ENCODE results near the gene SLC36A1.

The SLC36A1 gene

DNA sequence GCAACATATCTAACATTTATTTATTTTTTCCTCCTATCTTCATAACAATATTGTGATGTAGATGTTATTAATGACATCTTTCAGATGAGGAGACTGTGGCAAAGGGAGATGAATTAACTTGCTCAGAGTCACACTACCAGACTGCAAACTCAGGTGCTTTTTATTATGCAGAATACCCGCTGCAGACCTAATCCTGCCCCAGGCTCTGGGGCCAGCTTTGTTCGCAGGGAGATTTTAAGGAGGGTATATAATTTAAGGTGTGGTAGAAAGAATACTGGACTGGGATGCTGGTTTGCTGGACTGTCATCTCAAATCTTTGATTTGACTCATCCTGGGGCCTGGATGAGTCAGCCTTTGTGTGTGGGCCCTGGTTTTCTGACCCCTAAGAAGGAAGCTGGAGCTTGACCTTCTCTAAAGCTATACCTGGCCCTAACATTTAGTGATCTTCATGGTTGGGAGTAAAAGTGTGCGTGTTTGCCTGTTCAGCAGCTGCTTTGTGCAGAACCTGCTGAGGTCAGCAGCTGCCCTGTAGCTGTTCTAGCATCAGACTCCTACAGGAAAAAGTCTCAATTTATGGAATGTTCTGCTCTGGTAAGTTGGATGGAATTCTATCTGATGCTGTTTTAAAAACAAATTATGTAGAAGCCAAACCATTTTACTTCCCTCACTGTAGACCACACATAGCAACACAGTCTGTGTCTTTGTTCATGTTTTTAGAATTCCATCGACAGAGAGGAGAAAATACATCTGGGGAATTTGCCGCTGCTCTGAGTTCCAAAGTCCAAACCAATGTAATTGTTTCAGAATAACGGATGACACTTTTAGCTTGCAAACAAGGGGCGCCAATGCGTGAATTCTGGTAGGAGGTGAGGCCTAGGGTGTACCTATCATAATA, 4.5 kb downstream of the SLC36A1 start:
- peak; percentile 21 for FAIRE-seq
- DNase-seq (ENCODE audit: insufficient read length, low spot score), result peak; percentile 13

DNA sequence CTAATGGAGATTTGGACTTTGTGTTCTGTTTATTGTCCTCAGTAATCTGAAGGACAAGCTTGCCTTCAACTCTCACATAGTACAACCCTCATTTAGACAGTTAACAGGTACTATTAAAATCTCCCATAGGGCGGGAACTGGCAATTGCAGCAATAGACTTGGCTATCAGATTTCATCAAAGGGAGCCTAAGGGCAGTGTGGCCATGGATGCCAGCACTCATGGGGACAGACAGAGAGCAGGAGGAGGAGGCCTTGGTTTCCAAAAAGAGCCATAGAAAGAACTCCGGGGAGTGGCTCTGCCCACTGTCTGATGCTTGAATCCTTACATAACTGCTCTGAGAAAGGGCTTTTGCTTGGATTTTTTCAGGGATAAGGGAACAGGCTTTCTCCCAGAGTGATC, 6.8 kb downstream of the SLC36A1 start:
- no peak for FAIRE-seq
- no peak for DNase-seq (ENCODE audit: insufficient read length, low spot score)

DNA sequence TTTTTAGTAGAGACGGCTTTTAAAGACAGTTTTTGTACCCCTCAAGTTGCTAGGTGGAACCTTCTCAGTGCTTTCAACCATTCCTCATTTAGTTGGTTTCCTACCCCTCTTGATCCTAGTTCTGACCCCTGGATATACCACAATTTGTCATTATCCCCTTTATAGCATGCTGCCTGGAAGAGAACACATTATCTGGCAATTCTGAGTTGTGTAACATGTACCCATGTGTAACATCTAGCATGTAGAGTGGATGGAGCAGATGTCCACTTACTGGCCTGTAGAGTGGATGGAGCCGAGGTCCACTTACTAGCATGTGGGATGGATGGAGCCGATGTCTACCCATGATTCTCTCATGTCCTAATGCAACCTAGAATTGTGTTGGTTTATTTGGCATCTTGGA, 7.5 kb downstream of the SLC36A1 start:
- FAIRE-seq, result no peak
- DNase-seq (ENCODE audit: insufficient read length, low spot score), result no peak

DNA sequence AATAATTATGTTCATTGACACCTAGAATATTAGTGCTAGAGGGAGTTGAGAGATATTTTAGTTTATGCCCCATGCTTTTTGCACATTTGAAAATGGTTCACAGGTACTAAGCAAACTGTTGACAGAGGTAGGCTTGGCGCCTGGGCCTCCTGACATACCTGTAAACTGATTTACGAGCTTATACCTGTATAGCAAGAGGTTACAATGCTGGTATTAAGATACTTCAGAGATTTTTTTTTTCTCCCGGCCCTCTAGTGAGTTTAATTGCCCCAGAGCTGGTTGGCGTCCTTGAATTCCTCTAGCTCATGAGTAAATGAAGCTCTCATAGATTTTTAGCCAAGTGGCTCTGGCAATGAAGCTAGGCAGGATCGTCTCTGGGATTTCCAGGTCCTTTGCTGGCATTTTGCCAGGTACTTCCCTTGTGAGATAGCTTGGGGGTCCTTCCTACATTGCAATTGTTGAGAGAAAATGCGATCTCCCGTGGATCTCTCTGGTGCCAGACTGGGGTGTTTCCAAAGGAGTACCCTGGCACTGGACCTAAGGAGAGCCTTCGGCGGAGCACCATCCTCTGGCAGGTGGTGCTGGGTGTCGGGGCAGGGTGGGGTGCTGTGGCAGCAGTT, 9.0 kb downstream of the SLC36A1 start:
- FAIRE-seq (no peak), DNase-seq (ENCODE audit: insufficient read length, low spot score) (no peak)

DNA sequence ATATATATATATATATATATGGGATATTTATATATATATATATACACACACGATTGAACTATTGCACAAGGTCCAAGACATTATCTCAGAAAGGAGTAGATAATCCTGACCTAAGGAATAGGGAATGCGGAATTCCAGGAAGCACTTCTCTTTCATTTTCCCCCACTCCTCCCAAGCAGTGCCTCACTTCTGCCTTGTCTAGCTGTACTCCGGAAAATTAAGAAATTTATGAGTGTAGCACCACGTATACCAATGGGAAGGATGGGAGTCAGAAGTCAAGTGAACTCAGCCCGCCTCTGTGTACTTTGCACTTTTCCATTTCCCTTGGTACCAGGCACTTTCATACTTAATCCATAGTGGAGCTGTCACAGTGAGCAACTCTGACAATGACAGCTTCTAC, 10.9 kb downstream of the SLC36A1 start:
- no peak for FAIRE-seq

DNA sequence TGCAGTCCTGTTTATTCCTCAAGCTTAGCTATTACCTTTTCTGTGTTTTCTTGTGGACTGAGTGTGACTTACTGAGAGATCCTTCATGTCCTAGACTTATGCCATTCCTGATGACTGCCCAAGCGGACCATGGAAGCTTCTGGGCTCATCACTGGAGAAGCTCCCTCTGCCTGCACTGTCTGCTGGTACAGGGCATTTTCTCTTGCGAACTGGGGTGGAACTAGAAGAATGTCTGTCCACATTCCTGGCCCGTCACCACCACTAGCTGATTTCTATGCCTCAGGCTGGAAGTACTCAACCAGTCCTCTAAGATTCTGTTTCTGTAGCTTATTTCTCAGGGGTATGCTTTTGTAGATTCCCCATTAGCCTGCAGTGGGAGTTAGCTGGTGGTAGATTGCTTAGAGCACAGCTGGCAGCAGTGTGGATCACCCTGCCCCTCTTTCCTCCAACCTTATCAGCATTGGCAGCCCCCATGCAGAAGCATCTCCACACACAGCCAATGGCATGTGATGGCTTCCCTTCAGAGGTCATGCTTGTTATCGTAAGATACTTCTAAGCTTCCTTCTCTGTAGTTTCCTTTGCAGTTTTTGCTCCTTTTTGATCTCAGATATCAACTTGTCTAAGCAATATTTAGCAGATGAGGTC, 12.4 kb downstream of the SLC36A1 start:
- FAIRE-seq (no peak), DNase-seq (ENCODE audit: insufficient read length, low spot score) (no peak)

More for the DNA sequence above, 10.9 kb downstream of the SLC36A1 start:
- no peak for DNase-seq (ENCODE audit: insufficient read length, low spot score)

DNA sequence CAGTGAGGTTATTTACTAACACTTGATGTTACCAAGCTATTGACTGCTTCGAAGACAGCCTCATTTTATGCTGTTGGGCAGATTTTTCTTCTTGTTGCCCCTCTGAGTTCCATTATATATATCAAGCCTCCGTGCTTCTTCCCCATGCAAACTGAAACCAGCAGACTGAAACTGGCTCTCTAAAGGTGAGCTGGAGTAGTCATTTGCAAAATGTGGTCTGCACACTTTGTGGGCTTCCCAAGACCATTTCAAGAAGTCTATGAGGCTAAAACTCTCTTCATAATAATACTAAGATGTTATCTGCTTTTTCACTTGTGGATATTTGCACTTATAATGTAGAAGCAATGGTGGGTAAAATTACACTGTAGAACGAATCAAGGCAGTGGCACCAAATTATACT, 13.9 kb downstream of the SLC36A1 start:
- FAIRE-seq (peak; percentile 76), DNase-seq (ENCODE audit: insufficient read length, low spot score) (peak; percentile 20)

DNA sequence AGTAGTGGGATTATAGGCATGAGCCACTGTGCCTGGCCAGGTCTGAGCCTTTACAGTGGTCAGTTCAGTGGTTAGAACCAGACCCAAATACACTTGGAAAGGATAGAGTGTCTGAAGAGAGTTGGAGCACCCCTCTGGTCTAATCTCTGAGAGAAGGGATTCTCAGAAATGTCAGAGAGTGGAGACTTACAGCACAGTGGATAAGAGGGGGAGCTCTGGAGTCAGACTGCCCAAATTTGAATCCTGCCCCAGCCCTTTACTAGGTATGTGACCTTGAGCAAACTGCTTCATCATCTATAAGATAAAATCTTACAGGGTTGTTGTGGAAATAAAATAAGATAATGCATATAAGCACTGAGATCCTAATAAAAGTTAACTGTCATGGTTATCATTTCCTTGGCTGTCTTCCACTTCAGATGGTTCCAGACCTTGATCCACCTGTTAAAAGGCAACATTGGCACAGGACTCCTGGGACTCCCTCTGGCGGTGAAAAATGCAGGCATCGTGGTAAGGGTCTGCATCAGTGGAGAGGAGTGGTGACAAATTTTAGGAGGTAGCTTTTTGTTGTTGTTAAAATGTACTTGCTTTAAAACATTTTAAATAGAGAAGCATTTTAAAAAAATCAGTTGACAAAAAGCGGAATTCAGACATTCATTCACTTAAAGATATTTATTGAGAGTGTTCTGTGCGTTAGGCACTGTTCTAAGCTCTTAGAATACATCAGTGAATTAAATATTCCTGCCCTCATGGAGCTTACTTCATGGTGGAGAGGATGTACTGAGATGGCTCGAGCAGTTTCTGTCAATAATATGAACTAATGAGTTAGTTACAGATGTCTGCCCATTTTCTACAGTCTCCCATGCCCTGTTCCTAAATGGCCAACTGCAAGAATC, 16.0 kb downstream of the SLC36A1 start:
- FAIRE-seq, result no peak

DNA sequence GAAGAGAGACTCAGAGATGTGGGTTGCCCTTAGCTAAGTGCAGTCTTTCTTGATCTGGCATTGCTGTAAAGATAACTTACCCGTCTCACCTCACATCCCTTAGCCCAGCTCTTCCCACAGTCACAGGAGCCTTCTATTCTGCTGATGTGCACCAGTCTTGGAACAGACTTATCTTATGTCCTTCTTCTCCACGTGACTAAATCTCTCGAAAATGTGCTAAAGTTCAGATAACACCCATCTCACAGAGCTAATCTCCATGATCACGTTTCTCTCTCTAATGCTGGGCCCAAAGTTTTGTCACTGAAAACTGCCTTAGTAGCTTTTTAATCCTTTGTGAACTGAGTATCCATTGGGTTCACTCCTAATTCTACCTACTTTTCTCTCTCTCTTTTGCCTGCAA, 16.7 kb downstream of the SLC36A1 start:
- no peak for DNase-seq (ENCODE audit: insufficient read length, low spot score)
- no peak for FAIRE-seq

More for the DNA sequence above, 16.0 kb downstream of the SLC36A1 start:
- no peak for DNase-seq (ENCODE audit: insufficient read length, low spot score)

DNA sequence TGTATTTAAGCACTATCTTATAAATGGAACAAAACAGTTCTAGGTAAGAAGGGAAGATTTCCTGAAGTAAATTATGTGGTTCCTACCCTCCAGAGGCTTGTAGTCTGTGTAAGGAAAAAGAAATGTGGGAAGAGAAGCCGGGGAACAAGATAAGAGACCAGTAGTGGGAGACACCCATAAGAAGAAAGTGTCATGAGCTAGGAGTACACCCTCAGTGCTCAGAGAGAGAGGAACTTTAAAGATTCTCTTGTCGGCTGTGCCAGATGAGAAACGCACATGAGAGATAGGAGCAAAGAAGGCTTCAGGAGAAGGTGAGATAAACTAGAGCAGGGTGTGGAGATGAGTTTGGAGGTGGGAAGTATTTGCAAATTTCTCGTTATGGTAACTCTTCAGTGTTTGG, 18.1 kb downstream of the SLC36A1 start:
- FAIRE-seq (no peak), DNase-seq (ENCODE audit: insufficient read length, low spot score) (no peak)

DNA sequence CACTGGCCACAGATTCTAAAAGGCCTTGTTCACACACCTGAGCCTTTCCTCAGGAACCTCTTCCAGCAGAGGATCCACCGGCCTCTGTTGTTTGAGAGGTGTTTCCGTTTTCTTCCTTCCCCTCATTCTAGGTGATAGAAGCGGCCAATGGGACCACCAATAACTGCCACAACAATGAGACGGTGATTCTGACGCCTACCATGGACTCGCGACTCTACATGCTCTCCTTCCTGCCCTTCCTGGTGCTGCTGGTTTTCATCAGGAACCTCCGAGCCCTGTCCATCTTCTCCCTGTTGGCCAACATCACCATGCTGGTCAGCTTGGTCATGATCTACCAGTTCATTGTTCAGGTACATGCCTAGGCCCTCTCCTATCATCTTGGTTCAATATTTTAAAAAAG, 20.2 kb downstream of the SLC36A1 start:
- FAIRE-seq, result no peak
- no peak for DNase-seq (ENCODE audit: insufficient read length, low spot score)

DNA sequence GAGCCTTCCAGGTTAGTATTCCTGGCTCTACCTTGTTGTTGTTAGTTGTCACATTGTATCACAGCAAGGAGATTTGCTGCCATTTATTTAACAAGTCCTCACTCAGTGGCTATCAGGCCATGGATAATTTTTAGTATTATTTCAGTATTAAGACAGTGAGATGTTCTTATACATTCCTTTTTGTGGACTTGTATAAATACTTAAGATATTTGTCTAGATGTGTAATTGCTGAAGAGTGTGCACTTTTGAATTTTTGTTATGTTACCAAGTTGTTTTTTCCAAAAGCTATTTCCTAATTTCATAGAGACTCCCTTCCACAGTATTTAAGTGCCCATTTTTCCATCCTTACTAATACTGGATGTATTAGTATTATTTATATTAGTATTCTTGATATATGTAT, 22.0 kb downstream of the SLC36A1 start:
- FAIRE-seq, result no peak

DNA sequence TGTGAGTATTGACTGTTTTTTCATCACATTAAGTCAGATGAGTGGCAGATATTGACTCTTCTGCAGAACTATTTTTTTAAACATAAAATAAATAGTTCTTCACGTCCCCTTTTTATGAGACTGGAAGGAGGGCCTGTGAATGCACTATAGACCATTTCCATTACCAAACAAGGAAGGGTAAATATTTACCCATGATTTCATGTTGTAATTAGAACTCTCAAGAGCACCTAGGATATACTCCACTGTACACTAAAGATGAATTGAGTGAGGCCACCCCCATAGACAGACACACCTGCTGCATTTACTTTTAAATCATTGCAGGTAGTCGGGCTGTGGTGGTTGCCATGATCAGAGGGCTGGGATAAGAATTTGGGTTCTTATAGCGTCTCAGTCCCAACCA, 22.6 kb downstream of the SLC36A1 start:
- no peak for FAIRE-seq
- no peak for DNase-seq (ENCODE audit: insufficient read length, low spot score)

More for the DNA sequence above, 22.0 kb downstream of the SLC36A1 start:
- DNase-seq (ENCODE audit: insufficient read length, low spot score), result no peak

DNA sequence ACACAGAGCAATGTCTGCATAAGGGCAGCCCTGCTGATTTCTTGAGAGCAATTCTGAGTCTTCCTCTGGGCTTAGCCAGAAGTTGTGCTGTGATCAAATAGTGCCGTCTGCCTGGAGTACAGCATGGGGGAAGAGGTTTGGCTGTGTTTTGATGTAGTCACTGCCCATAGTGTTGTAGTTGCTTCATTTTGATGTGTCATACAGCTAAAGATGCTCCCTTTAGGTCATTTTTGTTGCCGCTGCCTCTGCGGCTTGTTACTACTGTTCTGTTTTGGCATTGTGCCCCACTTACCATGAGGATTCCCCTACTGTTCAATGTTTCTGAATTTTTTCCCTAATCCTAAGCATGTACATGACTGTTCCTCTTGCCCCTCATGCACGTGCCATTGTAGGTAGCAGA, 23.0 kb downstream of the SLC36A1 start:
- no peak for FAIRE-seq
- no peak for DNase-seq (ENCODE audit: insufficient read length, low spot score)

DNA sequence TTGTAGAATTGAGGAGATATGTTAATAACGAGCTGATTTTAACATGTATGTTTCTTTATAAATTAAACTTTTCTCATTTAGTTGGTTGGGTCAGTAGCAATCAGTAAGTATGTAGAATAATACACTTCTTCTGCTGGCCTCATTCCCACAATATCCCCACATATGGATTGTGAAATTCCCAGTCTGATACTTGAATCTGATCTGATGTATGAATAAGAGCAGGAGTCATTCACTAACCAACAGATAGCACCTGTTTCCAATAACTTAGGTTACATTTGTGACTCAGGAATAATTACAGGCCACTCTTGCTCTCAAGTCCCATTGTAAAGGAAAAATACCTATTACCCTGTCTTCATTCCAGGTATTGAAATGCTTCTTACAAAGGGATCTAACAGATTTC, 23.9 kb downstream of the SLC36A1 start:
- FAIRE-seq (no peak), DNase-seq (ENCODE audit: insufficient read length, low spot score) (no peak)

DNA sequence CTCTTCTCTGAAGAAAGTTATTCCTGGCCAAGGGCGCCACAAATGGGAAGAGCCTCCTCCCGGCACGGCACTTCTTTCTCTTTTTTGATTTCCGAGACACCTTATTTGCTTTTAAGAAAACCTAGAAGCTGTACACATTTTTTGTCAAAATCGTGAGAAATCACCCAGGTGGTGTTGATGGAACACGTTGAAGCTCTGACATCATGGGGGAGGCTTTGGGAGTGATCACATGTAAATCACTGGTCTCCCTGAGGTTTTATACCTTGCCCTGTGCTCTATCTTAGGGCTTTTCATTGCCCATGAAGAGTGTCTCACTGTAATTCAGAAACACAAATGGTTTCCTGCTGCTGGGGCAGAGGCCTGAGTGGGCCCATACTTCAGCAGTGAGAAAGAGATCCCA, 27.4 kb downstream of the SLC36A1 start:
- FAIRE-seq (no peak), DNase-seq (ENCODE audit: insufficient read length, low spot score) (no peak)

DNA sequence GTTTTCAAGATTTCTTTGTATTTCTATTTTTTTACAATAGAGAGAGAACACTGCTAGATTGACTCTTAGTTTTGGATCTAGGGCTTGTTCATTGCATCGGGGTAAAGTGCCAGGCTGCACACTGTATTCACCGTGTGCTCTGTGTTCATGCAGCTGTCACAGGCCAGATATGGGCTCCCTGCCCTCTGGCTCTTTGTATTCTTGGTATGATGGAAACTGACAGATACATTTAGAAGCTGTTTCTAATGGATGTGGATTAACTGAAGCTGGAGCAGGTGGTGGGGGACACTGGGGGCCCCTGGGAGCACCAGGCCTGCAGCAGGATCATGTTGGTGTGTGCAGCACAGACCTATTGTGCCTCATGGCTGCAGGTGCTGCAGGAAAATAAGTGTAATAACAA, 28.0 kb downstream of the SLC36A1 start:
- FAIRE-seq, result no peak

DNA sequence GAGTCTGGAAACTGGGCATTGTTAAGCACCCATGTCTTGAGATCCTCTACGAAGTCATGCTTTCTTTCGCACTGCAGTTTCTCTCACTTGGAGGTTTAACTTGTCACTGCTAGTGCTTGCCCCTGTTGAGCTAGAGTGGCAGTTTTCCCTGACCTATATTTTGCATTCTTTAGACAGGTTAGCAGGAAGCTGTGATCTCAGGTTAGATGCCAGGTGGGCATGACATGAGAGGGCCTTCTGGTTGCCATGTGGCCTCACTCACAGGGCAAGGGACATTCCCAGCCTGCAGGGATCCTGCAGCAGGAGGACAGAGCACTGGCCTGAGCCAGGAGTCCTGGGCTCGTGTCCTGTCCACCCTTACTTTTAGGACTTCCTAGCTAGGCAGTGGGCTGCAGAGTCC, 28.6 kb downstream of the SLC36A1 start:
- FAIRE-seq, result no peak

More for the DNA sequence above, 28.0 kb downstream of the SLC36A1 start:
- no peak for DNase-seq (ENCODE audit: insufficient read length, low spot score)

DNA sequence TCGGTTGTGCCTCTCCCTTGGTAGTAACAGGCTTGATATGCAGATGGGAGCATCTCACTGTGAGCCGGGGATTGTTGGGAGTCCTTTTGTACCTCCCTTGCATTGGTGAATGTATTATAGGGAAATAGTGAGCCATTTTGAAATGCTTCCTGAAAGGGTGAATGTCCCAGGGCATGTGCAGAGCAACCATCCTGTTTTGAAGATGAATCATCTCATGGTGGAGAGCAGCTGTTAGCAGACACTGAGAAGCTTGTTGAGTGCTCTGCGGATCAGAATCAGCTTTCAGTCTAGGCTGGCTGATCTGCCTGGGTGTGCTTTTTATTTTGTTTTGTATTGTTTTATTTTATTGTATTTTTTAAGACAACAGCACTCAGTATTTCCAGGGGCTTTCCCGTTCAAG, 29.7 kb downstream of the SLC36A1 start:
- no peak for FAIRE-seq
- DNase-seq (ENCODE audit: insufficient read length, low spot score), result no peak

More for the DNA sequence above, 28.6 kb downstream of the SLC36A1 start:
- DNase-seq (ENCODE audit: insufficient read length, low spot score), result no peak

DNA sequence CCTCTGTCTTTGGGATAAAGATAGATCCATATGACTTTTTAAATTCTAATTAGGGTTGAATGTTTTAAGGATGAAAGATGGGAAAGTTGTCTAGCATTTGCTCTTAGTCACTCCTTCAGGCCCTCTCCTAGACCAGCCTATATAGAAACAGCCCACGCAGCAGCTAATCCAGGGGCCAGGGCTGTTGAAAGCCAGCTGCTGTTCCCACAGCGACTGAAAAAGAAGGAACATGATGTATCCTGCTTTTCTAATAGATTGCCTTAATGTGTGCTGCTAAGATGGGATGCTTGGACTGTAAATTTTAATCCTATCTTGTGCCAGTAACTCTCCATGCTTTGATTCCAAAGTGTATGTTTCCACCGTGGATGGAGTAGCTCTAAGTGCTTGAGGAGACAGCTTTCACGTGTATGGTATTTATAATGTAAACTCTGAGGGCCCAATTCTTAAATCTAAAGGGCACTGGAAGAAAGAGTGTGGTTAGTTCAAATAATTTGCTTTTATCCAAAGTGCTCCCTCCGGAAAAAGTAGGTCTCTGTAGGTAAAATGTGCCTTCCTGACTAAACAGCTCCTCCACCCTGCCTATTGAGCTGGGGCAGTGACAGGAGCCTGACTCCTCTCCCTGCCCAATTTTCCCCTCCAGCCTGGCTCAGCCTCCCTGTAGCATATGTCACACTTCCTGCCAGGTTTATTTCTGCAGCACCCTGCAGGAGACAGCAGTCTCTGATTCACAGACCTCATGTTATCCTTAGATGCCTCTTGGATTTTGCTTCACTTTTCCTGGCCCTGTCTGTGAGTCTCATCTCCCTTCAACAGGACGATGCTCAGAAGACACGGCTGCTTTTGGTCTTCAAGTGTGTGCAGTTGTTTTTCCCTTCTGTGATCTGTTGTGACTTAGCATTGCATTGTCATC, 33.2 kb downstream of the SLC36A1 start:
- FAIRE-seq (no peak), DNase-seq (ENCODE audit: insufficient read length, low spot score) (no peak)

Data from GM19239 (cell line).